Stimulated activated CD4-positive, alpha-beta T cell treated with anti-CD3 and anti-CD28 coated beads, Interleukin-2, amount 100 ng/mL, for 4 hours (primary cell): ENCODE measurements around the gene PILRA.
"Not testable (repeated sequence)": the region's sequence is repeated elsewhere in the genome, so short reads cannot be mapped to it uniquely, and the experiment has no call there.

Experiments
- DNase-seq: peaks from one replicate; pipeline ENCODE4 v3.0.0-alpha.2; 2020; ENCODE audit warnings: low read depth

PILRA gene

GRCh38 chr7:100380196-100380595 is 6.9 kb downstream of the PILRA start:
- no peak for DNase-seq

GRCh38 chr7:100381531-100382233 is 8.4 kb downstream of the PILRA start:
- not testable (repeated sequence) for DNase-seq

GRCh38 chr7:100382234-100382853 is 9.1 kb downstream of the PILRA start:
- DNase-seq: not testable (repeated sequence)

- DNase-seq: no peak
These were observed 11.5 kb downstream of the PILRA start for GRCh38 chr7:100384628-100385294.

- DNase-seq: no peak
These were observed 13.7 kb downstream of the PILRA start for GRCh38 chr7:100386940-100387339.

GRCh38 chr7:100387695-100388094 is 14.4 kb downstream of the PILRA start:
- no peak for DNase-seq

GRCh38 chr7:100389437-100390088 is 16.3 kb downstream of the PILRA start:
- no peak for DNase-seq

GRCh38 chr7:100390286-100391009 is 17.2 kb downstream of the PILRA start:
- DNase-seq: no peak

GRCh38 chr7:100393233-100393905 is 20.1 kb downstream of the PILRA start:
- DNase-seq: no peak

- no peak for DNase-seq
These were observed 20.8 kb downstream of the PILRA start for GRCh38 chr7:100394077-100394476.

- peak; percentile 50 for DNase-seq
These were observed 23.2 kb downstream of the PILRA start for GRCh38 chr7:100396421-100396982.

GRCh38 chr7:100397315-100398081 is 24.2 kb downstream of the PILRA start:
- no peak for DNase-seq

- no peak for DNase-seq
These were observed 25.0 kb downstream of the PILRA start for GRCh38 chr7:100398239-100398638.

GRCh38 chr7:100400041-100400440 is 26.8 kb downstream of the PILRA start:
- no peak for DNase-seq

GRCh38 chr7:100400656-100401055 is 27.4 kb downstream of the PILRA start:
- DNase-seq: no peak

- DNase-seq: no peak
These were observed 28.5 kb downstream of the PILRA start for GRCh38 chr7:100401811-100402210.

- no peak for DNase-seq
These were observed 29.0 kb downstream of the PILRA start for GRCh38 chr7:100402241-100402640.

- DNase-seq: no peak
These were observed 33.5 kb downstream of the PILRA start for GRCh38 chr7:100406767-100407166.

- peak; percentile 42 for DNase-seq
These were observed 34.2 kb downstream of the PILRA start for GRCh38 chr7:100407285-100408180.
